Endothelial cell of umbilical vein (primary cell): Measurements from ENCODE around the gene HOXA4. TPM values are rescaled to one million over a fixed set of nuclear protein-coding genes. Genes with fewer than 3 reads are reported as not detected.
A peak's percentile ranks its signal among the peaks of the same experiment; 100 is the strongest.

Source experiments
- BruUV-seq: library from RNA; stranded (reverse); fragments of 400-500 nt; replicated peaks from 2 replicates; lab custom pipeline; 2021; lab: Mats Ljungman, UMichigan
- CTCF ChIA-PET: fragments of 300-600, 350-600 bp; sonication (Branson Sonifier 250); formaldehyde crosslinking; loops from one replicate; lab custom pipeline; 2021; ENCODE audit warnings: antibody characterized with exemption, inconsistent platforms; lab: Charles Lee
- POLR2A ChIA-PET: fragments of 300-600, 350-600 bp; sonication (Branson Sonifier 250); formaldehyde crosslinking; loops from one replicate; lab custom pipeline; 2021; ENCODE audit warnings: antibody characterized with exemption, inconsistent platforms; lab: Charles Lee
- DNase-seq: peaks from one replicate; pipeline ENCODE4 v3.0.0-alpha.2; 2011; ENCODE audit warnings: low read depth, low spot score
- FAIRE-seq: peaks from 2 replicates; lab custom pipeline; 2011; peaks lifted over from hg19 to GRCh38; lab: Jason Lieb, UNC
- H2AFZ ChIP-seq: 2 replicates; pipeline ENCODE4 v1.6.0; 2012; ENCODE audit warnings: low read depth, low read length, control low read depth, inconsistent platforms
- H3K27ac ChIP-seq: 2 replicates; pipeline ENCODE4 v1.5.1; 2011; ENCODE audit warnings: low read depth, mild to moderate bottlenecking, control low read depth, low read length, moderate library complexity; ENCODE audit not compliant: insufficient read depth
- H3K27me3 ChIP-seq, 2 experiments: 2 replicates each; pipeline versions ENCODE4 v1.6.0 to v1.6.1; 2011; ENCODE audit warnings: low read length in 2 of 2, mixed read lengths in 1 of 2; ENCODE audit not compliant: control insufficient read depth in 2 of 2, insufficient read depth in 2 of 2
- H3K36me3 ChIP-seq, 2 experiments: 2 replicates in 1 of 2; 3 replicates in 1 of 2; pipeline ENCODE4 v1.5.1; 2011; ENCODE audit warnings: low read length in 2 of 2, mild to moderate bottlenecking in 1 of 2, moderate library complexity in 1 of 2; ENCODE audit not compliant: control insufficient read depth in 2 of 2, insufficient read depth in 2 of 2; ENCODE audit errors: extremely low read depth in 1 of 2
- H3K4me1 ChIP-seq: 3 replicates; pipeline ENCODE4 v1.5.1; 2011; ENCODE audit warnings: mild to moderate bottlenecking, low read length; ENCODE audit not compliant: control insufficient read depth, insufficient read depth; ENCODE audit errors: extremely low read depth
- H3K4me2 ChIP-seq: 2 replicates; pipeline ENCODE4 v1.6.1; 2011; ENCODE audit warnings: low read length, control low read depth, mixed read lengths; ENCODE audit not compliant: insufficient read depth
- H3K4me3 ChIP-seq, 3 experiments: fragments of 200-600 bp in 1 of 3; sonication (generic), shearing (Covaris generic) in 1 of 3; replicated peaks in 1 of 3; 2 replicates each; pipeline ENCODE4 v1.5.1; 2011 to 2016; ENCODE audit warnings: control low read depth in 3 of 3, low read length in 3 of 3, mild to moderate bottlenecking in 2 of 3, inconsistent platforms in 1 of 3, low read depth in 1 of 3, moderate library complexity in 1 of 3; ENCODE audit not compliant: insufficient read depth in 1 of 3
- H3K79me2 ChIP-seq: 2 replicates; pipeline ENCODE4 v1.6.0; 2012; ENCODE audit warnings: low read length, inconsistent platforms; ENCODE audit not compliant: control insufficient read depth, insufficient read depth
- H3K9ac ChIP-seq: replicated peaks from 2 replicates; pipeline ENCODE3; 2011; ENCODE audit warnings: low read length, control low read depth; ENCODE audit not compliant: insufficient read depth; ENCODE audit errors: extremely low read depth
- H3K9me1 ChIP-seq: replicated peaks from 3 replicates; pipeline ENCODE4 v1.6.0; 2011; ENCODE audit warnings: mild to moderate bottlenecking, low read length; ENCODE audit not compliant: control insufficient read depth, insufficient read depth; ENCODE audit errors: extremely low read depth
- H3K9me3 ChIP-seq: replicated peaks from 2 replicates; pipeline ENCODE4 v1.5.1; 2012; ENCODE audit warnings: low read length, inconsistent platforms; ENCODE audit not compliant: control insufficient read depth, insufficient read depth
- H4K20me1 ChIP-seq: replicated peaks from 2 replicates; pipeline ENCODE3; 2011; ENCODE audit warnings: mild to moderate bottlenecking, low read length; ENCODE audit not compliant: control insufficient read depth, insufficient read depth; ENCODE audit errors: extremely low read depth
- EZH2 ChIP-seq: IDR thresholded peaks from 2 replicates; pipeline ENCODE4 v1.6.1; 2012; ENCODE audit warnings: borderline replicate concordance, low read depth, mild to moderate bottlenecking, moderate library complexity, low read length, inconsistent platforms; ENCODE audit not compliant: severe bottlenecking
- GATA2 ChIP-seq: IDR thresholded peaks from 2 replicates; pipeline ENCODE4 v1.7.0; 2011; ENCODE audit warnings: low read depth, mild to moderate bottlenecking, moderate library complexity, mixed read lengths, low read length; ENCODE audit not compliant: insufficient read length, insufficient read depth
- dilution Hi-C: fragments of 300-500 bp; cut with MboI; formaldehyde crosslinking; loops from one replicate; pipeline ENCODE4 v1.15.0; 2019; ENCODE audit warnings: low sequenced_read_pairs; ENCODE audit not compliant: extremely low pct_ligation_motif_present
- intact Hi-C: fragments of 100-400 bp; cut with micrococcal nuclease; formaldehyde crosslinking; loops from one replicate; pipeline ENCODE4 v1.10.0; 2022
- polyA plus RNA-seq, 4 experiments: library from polyadenylated mRNA; depleted of rRNA in 3 of 4; stranded (reverse) in 3 of 4; unstranded in 1 of 4; fragments of >200 nt; gene quantifications; 2 replicates each; pipeline versions ENCODE4 v1.2.1 to v1.2.3, GENCODE V29; 2011 to 2012; ENCODE audit warnings: missing spikeins in 1 of 4
- total RNA-seq: library from RNA; stranded (reverse); gene quantifications from 2 replicates; pipeline ENCODE4 v1.2.3, GENCODE V29; 2021
- TF ChIP-seq, protein P1 (sequence below), 2 donors: IDR thresholded peaks; 1 replicate in 1 of 2; 2 replicates in 1 of 2; pipeline ENCODE4 v1.5.1; 2011; ENCODE audit warnings: low read length in 2 of 2, mild to moderate bottlenecking in 2 of 2, moderate library complexity in 2 of 2, control low read depth in 1 of 2, inconsistent platforms in 1 of 2, low read depth in 1 of 2; ENCODE audit not compliant: insufficient read depth in 1 of 2; ENCODE audit errors: extremely low read depth in 1 of 2

HOXA4 gene
- total and polyA plus RNA-seq, 2 donors (not counting 3 experiments of a cell fraction or from before 2014, with no cell fraction given) = 4.9 to 8.1 TPM

DNA sequence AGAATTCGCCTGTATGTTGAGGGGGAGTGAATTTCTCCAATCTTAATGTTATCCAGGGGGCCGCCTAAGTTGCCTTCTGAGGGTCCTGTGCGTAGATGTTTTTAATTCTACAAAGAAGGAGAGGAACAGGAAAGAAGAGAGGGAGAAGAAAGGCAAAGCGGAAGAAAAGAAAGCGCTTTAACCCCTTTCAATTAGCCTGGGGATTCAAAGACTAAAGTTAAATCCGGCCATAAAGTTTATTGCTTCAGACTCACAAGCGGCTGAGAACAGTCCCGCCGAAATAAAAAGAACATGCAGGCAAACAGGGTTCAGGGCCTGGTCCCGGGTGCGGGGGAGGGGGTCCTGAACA, 8.4 kb upstream of the HOXA4 start:
- BruUV-seq = no TSS peak
- ChIA-PET CTCF (interaction anchor here (1.2 to 3.4 kb wide), 7 partner anchors 9 to 457 kb away, joined by 3 to 15 read pairs (median 4); partner anchors contain the start of gene HOXA7), POLR2A (no interaction called here)
- Histone ChIP-seq H3K4me1 (peaks cover 79% of the 10 kb centered on the region), H3K9me1 (no peaks in the 10 kb centered on the region), H3K9ac (peak overlapping the region; percentile 84), H3K9me3 (no peaks in the 10 kb centered on the region), H2AFZ (no peak overlapping the region), H3K79me2 (peaks cover 84% of the 10 kb centered on the region), H3K27ac (peak overlapping the region; percentile 82), H3K4me3 (peak overlapping the region in 2 of 3 experiments; percentile 12 to 24), H4K20me1 (no peaks in the 10 kb centered on the region), H3K27me3 (no peaks in the 10 kb centered on the region), H3K4me2 (peak overlapping the region; percentile 92), H3K36me3 (peaks cover 0 to 7% of the 10 kb centered on the region in 2 experiments)
- dilution Hi-C loops = no loop called here
- FAIRE-seq (no peak), DNase-seq (no peak)
- intact Hi-C loops = no loop called here
- TF ChIP-seq, protein P1, sequence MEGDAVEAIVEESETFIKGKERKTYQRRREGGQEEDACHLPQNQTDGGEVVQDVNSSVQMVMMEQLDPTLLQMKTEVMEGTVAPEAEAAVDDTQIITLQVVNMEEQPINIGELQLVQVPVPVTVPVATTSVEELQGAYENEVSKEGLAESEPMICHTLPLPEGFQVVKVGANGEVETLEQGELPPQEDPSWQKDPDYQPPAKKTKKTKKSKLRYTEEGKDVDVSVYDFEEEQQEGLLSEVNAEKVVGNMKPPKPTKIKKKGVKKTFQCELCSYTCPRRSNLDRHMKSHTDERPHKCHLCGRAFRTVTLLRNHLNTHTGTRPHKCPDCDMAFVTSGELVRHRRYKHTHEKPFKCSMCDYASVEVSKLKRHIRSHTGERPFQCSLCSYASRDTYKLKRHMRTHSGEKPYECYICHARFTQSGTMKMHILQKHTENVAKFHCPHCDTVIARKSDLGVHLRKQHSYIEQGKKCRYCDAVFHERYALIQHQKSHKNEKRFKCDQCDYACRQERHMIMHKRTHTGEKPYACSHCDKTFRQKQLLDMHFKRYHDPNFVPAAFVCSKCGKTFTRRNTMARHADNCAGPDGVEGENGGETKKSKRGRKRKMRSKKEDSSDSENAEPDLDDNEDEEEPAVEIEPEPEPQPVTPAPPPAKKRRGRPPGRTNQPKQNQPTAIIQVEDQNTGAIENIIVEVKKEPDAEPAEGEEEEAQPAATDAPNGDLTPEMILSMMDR (IDR thresholded peaks at IDR 0.05; ENCODE audit: extremely low read depth in 1 of 2, insufficient read depth in 1 of 2, low read depth in 1 of 2, low read length in 2 of 2) = no peak

DNA sequence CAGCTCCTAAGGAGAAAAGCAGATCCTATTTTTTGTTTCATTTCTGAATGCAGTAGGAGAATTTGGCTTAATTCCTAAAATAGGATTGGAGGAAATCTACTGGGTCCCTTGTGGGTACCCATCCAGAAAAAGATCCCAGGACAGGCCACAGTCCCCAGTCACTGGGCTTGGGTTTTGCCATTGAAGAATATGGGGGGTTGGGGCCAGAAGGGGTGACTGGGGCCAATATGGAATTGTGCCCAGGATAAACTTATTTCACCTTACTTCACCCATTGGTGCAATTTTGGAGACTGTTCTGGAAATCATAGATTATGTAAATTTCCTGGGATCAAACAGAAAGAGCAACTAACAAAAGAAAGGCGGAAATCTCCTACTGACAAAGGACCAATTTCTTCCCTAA, 7.9 kb upstream of the HOXA4 start:
- FAIRE-seq = no peak
- Histone ChIP-seq H3K9me3 (no peaks in the 10 kb centered on the region), H3K79me2 (peaks cover 85% of the 10 kb centered on the region), H3K9ac (peak overlapping the region; percentile 84), H3K4me2 (peak overlapping the region; percentile 92), H4K20me1 (no peaks in the 10 kb centered on the region), H2AFZ (no peak overlapping the region), H3K27me3 (no peaks in the 10 kb centered on the region), H3K36me3 (peaks cover 0 to 7% of the 10 kb centered on the region in 2 experiments), H3K4me1 (peaks cover 82% of the 10 kb centered on the region), H3K4me3 (peak overlapping the region in 1 of 3 experiments; percentile 24), H3K9me1 (no peaks in the 10 kb centered on the region), H3K27ac (peak overlapping the region; percentile 82)
- dilution Hi-C loops (no loop called here), intact Hi-C loops (no loop called here)
- TF ChIP-seq GATA2 = no peak
- no peak for TF ChIP-seq EZH2
- TF ChIP-seq, protein P1 (IDR thresholded peaks at IDR 0.05; ENCODE audit: extremely low read depth in 1 of 2, insufficient read depth in 1 of 2, low read depth in 1 of 2, low read length in 2 of 2) = no peak
- CTCF ChIA-PET = interaction anchor here (1.9 kb wide), 1 partner anchor 23 kb away, joined by 6 read pairs; no protein-coding TSS in a partner anchor
- no peak for DNase-seq
- no TSS peak for BruUV-seq
- POLR2A ChIA-PET = no interaction called here
